GM23248 (cell line): ENCODE results near the gene TMEM184B.

Experiments
- EZH2 ChIP-seq: fragments of 200-600 bp; sonication (generic); IDR thresholded peaks from 2 replicates; pipeline ENCODE4 v1.6.1; 2018; ENCODE audit warnings: antibody characterized with exemption, mild to moderate bottlenecking; ENCODE audit not compliant: insufficient read depth, poor library complexity, severe bottlenecking
- EZH2phosphoT487 ChIP-seq: fragments of 200-600 bp; sonication (generic); IDR thresholded peaks from 2 replicates; pipeline ENCODE4 v1.6.1; 2018; ENCODE audit warnings: antibody characterized with exemption, moderate library complexity, mild to moderate bottlenecking, low read depth; ENCODE audit not compliant: insufficient read depth

DNA sequence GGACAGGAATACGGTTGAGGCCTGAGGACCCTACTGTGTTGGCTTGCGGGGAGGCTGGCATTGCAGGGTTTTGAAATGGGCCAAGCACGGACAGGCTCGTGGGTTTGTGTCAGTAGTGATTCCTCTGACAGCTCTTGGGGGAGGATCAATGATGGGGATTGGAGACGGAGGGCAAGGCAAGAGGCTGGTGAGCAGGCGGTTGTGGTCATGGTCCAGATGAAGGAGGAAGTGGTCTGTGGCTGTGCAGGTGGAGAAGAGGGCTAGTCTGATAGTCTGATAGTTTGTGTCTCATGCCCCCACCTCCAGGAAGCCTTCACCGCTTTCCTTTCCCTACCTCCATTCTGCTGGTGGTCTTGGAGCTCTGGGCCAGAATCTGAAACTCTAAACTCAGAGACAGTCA, 68.0 kb downstream of the TMEM184B start:
- TF ChIP-seq EZH2phosphoT487: no peak
- no peak for TF ChIP-seq EZH2
